ENCODE data around the gene GDPD4. TPM values are rescaled to one million over a fixed set of nuclear protein-coding genes. Genes with fewer than 3 reads are reported as not detected.

Gene GDPD4
- total RNA-seq, 1 donor from 2014 or later: not detected

- DNase-seq (ENCODE audit: low spot score, unreplicated experiment): no peak
- Mint-ChIP-seq H3K4me1 (ENCODE audit: low read depth) (no peaks in the 10 kb centered on the region), H3K4me3 (ENCODE audit: low read depth) (no peak overlapping the region), H3K27ac (peak overlapping the region; percentile 25), H3K9me3 (ENCODE audit: low read depth) (no peaks in the 10 kb centered on the region), H3K27me3 (peaks cover 2% of the 10 kb centered on the region), H3K36me3 (ENCODE audit: insufficient read depth) (no peaks in the 10 kb centered on the region)
- no peak for TF ChIP-seq CTCF (IDR thresholded peaks at IDR 0.05; ENCODE audit: unreplicated experiment)
Measured at GRCh38 chr11:77209663-77210062, 91.8 kb downstream of the GDPD4 start.

- TF ChIP-seq CTCF (IDR thresholded peaks at IDR 0.05; ENCODE audit: unreplicated experiment): no peak
- no peaks in the 10 kb centered on the region for H3K9me3 Mint-ChIP-seq (ENCODE audit: low read depth)
- DNase-seq (ENCODE audit: low spot score, unreplicated experiment): no peak
- peaks cover 2% of the 10 kb centered on the region for H3K27me3 Mint-ChIP-seq
- no peaks in the 10 kb centered on the region for H3K4me1 Mint-ChIP-seq (ENCODE audit: low read depth)
- no peak overlapping the region for H3K4me3 Mint-ChIP-seq (ENCODE audit: low read depth)
- no peak overlapping the region for H3K27ac Mint-ChIP-seq
- no peaks in the 10 kb centered on the region for H3K36me3 Mint-ChIP-seq (ENCODE audit: insufficient read depth)
Measured at GRCh38 chr11:77208535-77208934, 93.0 kb downstream of the GDPD4 start.

DNA sequence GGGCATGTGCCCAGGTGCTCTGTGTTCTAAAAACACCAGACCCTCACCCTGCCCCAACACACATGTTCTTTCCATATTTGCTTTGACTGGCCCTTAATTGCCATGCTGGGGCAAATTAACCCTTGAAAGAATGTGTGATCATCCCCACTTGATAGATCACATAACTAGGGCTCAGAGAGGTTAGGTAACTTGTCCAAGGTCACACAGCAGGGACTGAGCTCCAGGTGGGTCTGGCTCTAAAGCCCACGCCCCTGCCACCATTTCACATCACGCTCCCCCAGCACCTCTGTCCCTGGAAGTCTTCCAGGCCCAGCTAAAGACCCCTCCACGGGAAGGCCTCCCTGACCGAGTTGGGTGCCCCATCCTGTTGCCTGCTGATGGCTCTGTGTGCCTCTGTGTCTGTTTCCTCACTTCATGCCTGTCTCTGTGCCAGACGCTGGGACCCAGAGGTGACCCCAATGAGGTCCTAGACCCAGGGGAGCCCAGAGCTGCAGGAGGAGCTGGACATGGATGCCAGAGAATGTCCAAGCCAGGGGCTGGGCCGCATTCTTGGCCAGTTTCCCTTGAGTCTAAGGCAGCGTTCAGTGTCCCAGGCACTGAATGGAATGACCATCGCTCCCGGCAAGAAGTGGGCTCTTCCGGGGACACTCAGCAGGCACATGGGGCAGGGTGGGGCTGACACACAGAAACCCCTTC is 93.7 kb downstream of the GDPD4 start:
- H3K4me1 Mint-ChIP-seq (ENCODE audit: low read depth): no peaks in the 10 kb centered on the region
- H3K4me3 Mint-ChIP-seq (ENCODE audit: low read depth): no peak overlapping the region
- TF ChIP-seq CTCF (IDR thresholded peaks at IDR 0.05; ENCODE audit: unreplicated experiment): no peak
- H3K27ac Mint-ChIP-seq: no peak overlapping the region
- DNase-seq (ENCODE audit: low spot score, unreplicated experiment): no peak
- H3K27me3 Mint-ChIP-seq: peaks cover 2% of the 10 kb centered on the region
- H3K9me3 Mint-ChIP-seq (ENCODE audit: low read depth): no peaks in the 10 kb centered on the region
- no peaks in the 10 kb centered on the region for H3K36me3 Mint-ChIP-seq (ENCODE audit: insufficient read depth)

- Mint-ChIP-seq H3K4me1 (ENCODE audit: low read depth) (no peaks in the 10 kb centered on the region), H3K27ac (no peak overlapping the region), H3K9me3 (ENCODE audit: low read depth) (no peaks in the 10 kb centered on the region), H3K36me3 (ENCODE audit: insufficient read depth) (no peaks in the 10 kb centered on the region), H3K4me3 (ENCODE audit: low read depth) (no peak overlapping the region), H3K27me3 (peaks cover 2% of the 10 kb centered on the region)
- DNase-seq (ENCODE audit: low spot score, unreplicated experiment): no peak
- no peak for TF ChIP-seq CTCF (IDR thresholded peaks at IDR 0.05; ENCODE audit: unreplicated experiment)
Measured at GRCh38 chr11:77207019-77207485, 94.4 kb downstream of the GDPD4 start.

- H3K4me3 Mint-ChIP-seq (ENCODE audit: low read depth): no peak overlapping the region
- TF ChIP-seq CTCF (IDR thresholded peaks at IDR 0.05; ENCODE audit: unreplicated experiment): no peak
- no peaks in the 10 kb centered on the region for H3K9me3 Mint-ChIP-seq (ENCODE audit: low read depth)
- H3K27me3 Mint-ChIP-seq: peaks cover 2% of the 10 kb centered on the region
- DNase-seq (ENCODE audit: low spot score, unreplicated experiment): no peak
- no peaks in the 10 kb centered on the region for H3K4me1 Mint-ChIP-seq (ENCODE audit: low read depth)
- H3K36me3 Mint-ChIP-seq (ENCODE audit: insufficient read depth): no peaks in the 10 kb centered on the region
- H3K27ac Mint-ChIP-seq: no peak overlapping the region
Measured at GRCh38 chr11:77206264-77207018, 95.0 kb downstream of the GDPD4 start.
